ENCODE data around the gene GAB3. TPM values are rescaled to one million over a fixed set of nuclear protein-coding genes. Genes with fewer than 3 reads are reported as not detected.

GAB3 gene
- total RNA-seq, 1 experiment from 2014 or later = 0.69 TPM

DNA sequence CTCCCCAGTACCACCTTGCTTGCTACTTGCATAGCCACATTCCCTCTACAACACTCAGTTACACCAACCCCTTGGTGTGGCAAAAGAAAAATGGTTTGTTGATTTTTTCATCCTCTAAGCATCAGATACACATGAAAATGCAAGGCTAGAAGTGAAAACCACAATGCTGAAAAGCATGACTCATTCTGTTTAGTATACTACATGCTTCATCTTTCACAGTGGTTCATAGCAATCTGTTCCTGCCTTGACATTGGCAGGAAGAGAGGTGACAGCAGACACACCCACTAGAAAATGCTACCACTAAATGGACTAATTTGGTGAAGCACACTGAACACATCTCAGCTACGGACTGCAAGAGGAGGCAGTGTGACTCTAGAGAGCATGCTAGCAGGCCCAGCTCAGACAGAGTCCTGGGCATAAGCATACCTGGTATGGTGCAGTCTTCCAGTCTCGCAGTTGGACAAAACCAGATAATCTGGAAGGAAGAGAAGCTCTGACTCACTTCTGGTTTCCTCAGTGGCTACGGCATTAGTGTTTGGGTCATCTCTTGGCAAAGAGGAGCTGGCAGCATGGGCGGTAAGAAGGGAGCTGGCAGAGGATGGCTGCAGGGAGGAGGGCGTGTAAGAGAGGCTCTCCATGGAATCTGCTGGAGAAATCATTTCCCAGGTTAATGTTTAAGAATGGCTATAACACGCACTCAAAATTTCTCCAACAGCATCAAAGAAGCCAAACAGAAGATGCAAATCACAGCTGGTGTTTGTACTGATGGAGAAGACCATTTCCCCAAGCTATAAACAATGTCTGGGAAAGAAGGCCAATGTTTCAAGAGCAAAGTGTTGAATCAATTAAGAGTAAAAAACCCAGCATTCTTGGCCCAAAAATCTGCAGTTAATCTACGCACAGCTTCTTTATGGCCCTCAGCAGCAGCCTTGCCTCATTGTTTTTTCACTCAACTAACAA lies 37.8 kb downstream of the GAB3 start:
- Histone ChIP-seq H3K4me1 (ENCODE audit: control insufficient read depth in 1 of 2, insufficient read depth in 2 of 2, low read length in 2 of 2) (no peaks in the 10 kb centered on the region), H2AFZ (ENCODE audit: low read depth, low read length, poor library complexity, severe bottlenecking) (no peak overlapping the region), H3K4me2 (ENCODE audit: low read length) (no peak overlapping the region), H3K79me2 (ENCODE audit: insufficient read depth, low read length) (no peaks in the 10 kb centered on the region), H3K9ac (ENCODE audit: low read length) (no peak overlapping the region), H3K27ac (ENCODE audit: low read depth, low read length) (no peak overlapping the region), H4K20me1 (ENCODE audit: insufficient read depth) (no peaks in the 10 kb centered on the region), H3K9me2 (ENCODE audit: insufficient read depth) (no peaks in the 10 kb centered on the region), H3K4me3 (replicated peaks in 1 of 2; ENCODE audit: low read depth in 1 of 2, low read length in 2 of 2) (no peak overlapping the region), H3K27me3 (ENCODE audit: insufficient read depth, low read length) (no peaks in the 10 kb centered on the region), H3K36me3 (ENCODE audit: control insufficient read depth in 1 of 2, insufficient read depth in 2 of 2, low read length in 2 of 2) (no peaks in the 10 kb centered on the region), H3K9me3 (ENCODE audit: control insufficient read depth in 1 of 2, insufficient read depth in 1 of 2, low read depth in 1 of 2, low read length in 2 of 2) (no peaks in the 10 kb centered on the region)
- ChIA-PET RAD21 (ENCODE audit: low non-redundant PET in 1 of 2, low total read pairs in 2 of 2, uncharacterized antibody in 2 of 2, unreplicated experiment in 2 of 2) (no interaction called here), CTCF (no interaction called here), POLR2A (no interaction called here)
- TF ChIP-seq CEBPB (IDR thresholded peaks at IDR 0.05; ENCODE audit: low read depth) = no peak
- no peak for TF ChIP-seq EZH2 (IDR thresholded peaks at IDR 0.05)
- TF ChIP-seq JUND (IDR thresholded peaks at IDR 0.05) = no peak
- TF ChIP-seq CBX3 (IDR thresholded peaks at IDR 0.05; ENCODE audit: low read depth) = no peak
- no peak for TF ChIP-seq SIN3A (IDR thresholded peaks at IDR 0.05; ENCODE audit: low read depth)
- no peak for TF ChIP-seq SP1 (IDR thresholded peaks at IDR 0.05; ENCODE audit: low read depth)
- TF ChIP-seq RAD21 (IDR thresholded peaks at IDR 0.05; ENCODE audit: low read depth) = no peak
- TF ChIP-seq EZH2phosphoT487 (IDR thresholded peaks at IDR 0.05; ENCODE audit: borderline replicate concordance) = no peak
- TF ChIP-seq, protein P1, sequence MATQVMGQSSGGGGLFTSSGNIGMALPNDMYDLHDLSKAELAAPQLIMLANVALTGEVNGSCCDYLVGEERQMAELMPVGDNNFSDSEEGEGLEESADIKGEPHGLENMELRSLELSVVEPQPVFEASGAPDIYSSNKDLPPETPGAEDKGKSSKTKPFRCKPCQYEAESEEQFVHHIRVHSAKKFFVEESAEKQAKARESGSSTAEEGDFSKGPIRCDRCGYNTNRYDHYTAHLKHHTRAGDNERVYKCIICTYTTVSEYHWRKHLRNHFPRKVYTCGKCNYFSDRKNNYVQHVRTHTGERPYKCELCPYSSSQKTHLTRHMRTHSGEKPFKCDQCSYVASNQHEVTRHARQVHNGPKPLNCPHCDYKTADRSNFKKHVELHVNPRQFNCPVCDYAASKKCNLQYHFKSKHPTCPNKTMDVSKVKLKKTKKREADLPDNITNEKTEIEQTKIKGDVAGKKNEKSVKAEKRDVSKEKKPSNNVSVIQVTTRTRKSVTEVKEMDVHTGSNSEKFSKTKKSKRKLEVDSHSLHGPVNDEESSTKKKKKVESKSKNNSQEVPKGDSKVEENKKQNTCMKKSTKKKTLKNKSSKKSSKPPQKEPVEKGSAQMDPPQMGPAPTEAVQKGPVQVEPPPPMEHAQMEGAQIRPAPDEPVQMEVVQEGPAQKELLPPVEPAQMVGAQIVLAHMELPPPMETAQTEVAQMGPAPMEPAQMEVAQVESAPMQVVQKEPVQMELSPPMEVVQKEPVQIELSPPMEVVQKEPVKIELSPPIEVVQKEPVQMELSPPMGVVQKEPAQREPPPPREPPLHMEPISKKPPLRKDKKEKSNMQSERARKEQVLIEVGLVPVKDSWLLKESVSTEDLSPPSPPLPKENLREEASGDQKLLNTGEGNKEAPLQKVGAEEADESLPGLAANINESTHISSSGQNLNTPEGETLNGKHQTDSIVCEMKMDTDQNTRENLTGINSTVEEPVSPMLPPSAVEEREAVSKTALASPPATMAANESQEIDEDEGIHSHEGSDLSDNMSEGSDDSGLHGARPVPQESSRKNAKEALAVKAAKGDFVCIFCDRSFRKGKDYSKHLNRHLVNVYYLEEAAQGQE (IDR thresholded peaks at IDR 0.05; ENCODE audit: low read depth) = no peak
- no peak for TF ChIP-seq EGR1 (IDR thresholded peaks at IDR 0.05; ENCODE audit: low read depth)
- TF ChIP-seq, protein P2, sequence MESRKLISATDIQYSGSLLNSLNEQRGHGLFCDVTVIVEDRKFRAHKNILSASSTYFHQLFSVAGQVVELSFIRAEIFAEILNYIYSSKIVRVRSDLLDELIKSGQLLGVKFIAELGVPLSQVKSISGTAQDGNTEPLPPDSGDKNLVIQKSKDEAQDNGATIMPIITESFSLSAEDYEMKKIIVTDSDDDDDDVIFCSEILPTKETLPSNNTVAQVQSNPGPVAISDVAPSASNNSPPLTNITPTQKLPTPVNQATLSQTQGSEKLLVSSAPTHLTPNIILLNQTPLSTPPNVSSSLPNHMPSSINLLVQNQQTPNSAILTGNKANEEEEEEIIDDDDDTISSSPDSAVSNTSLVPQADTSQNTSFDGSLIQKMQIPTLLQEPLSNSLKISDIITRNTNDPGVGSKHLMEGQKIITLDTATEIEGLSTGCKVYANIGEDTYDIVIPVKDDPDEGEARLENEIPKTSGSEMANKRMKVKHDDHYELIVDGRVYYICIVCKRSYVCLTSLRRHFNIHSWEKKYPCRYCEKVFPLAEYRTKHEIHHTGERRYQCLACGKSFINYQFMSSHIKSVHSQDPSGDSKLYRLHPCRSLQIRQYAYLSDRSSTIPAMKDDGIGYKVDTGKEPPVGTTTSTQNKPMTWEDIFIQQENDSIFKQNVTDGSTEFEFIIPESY (IDR thresholded peaks at IDR 0.05; ENCODE audit: extremely low read depth, insufficient replicate concordance, low read length) = no peak
- TF ChIP-seq YY1 (IDR thresholded peaks at IDR 0.05; ENCODE audit: extremely low read depth, insufficient replicate concordance, low read depth, low read length) = no peak
- no peak for TF ChIP-seq TCF7L2 (IDR thresholded peaks at IDR 0.05; ENCODE audit: borderline replicate concordance, extremely low read depth, insufficient read depth, insufficient read length)
- no peak for TF ChIP-seq ELF1 (IDR thresholded peaks at IDR 0.05; ENCODE audit: borderline replicate concordance, low read depth)
- no peak for TF ChIP-seq ZFX (IDR thresholded peaks at IDR 0.05)
- intact Hi-C loops (cut with micrococcal nuclease) = loop anchor here (10.0 kb wide), 1 partner anchor 132 kb away; no protein-coding TSS in a partner anchor
- DNase-seq (ENCODE audit: low read depth, low spot score) (no peak), ATAC-seq (no peak)
- no TSS peak for BruUV-seq (replicated peaks)

Measured in HCT116 (cell line).